Skeletal muscle satellite cell (primary cell): ENCODE results near the gene TRNP1.
"Not testable (repeated sequence)": the region's sequence is repeated elsewhere in the genome, so short reads cannot be mapped to it uniquely, and the experiment has no call there.

Source experiments
- H3K27me3 ChIP-seq: 2 replicates; pipeline ENCODE4 v1.7.0; 2013; ENCODE audit warnings: low read length; ENCODE audit not compliant: control insufficient read depth, insufficient read depth
- H3K36me3 ChIP-seq: 2 replicates; pipeline ENCODE4 v1.7.0; 2013; ENCODE audit warnings: mild to moderate bottlenecking, control low read depth, low read length; ENCODE audit not compliant: insufficient read depth
- H3K4me1 ChIP-seq: 2 replicates; pipeline ENCODE4 v1.7.0; 2013; ENCODE audit warnings: low read length; ENCODE audit not compliant: control insufficient read depth, insufficient read depth
- H3K4me2 ChIP-seq: 2 replicates; pipeline ENCODE4 v1.7.0; 2013; ENCODE audit warnings: mild to moderate bottlenecking, low read length
- H3K4me3 ChIP-seq: 2 replicates; pipeline ENCODE4 v1.7.0; 2013; ENCODE audit warnings: low read length
- H3K9ac ChIP-seq: 2 replicates; pipeline ENCODE4 v1.7.0; 2013; ENCODE audit warnings: mild to moderate bottlenecking, low read depth, low read length, moderate library complexity
- H3K9me3 ChIP-seq: replicated peaks from 2 replicates; pipeline ENCODE4 v1.7.0; 2013; ENCODE audit warnings: mild to moderate bottlenecking, control low read depth, low read length

TRNP1 gene

GRCh38 chr1:26976621-26977510 lies 16.6 kb upstream of the TRNP1 start:
- no peaks in the 10 kb centered on the region for H3K9me3 ChIP-seq
- peaks cover 5% of the 10 kb centered on the region for H3K4me1 ChIP-seq
- no peaks in the 10 kb centered on the region for H3K36me3 ChIP-seq
- H3K27me3 ChIP-seq = peaks cover 3% of the 10 kb centered on the region
- H3K9ac ChIP-seq = no peak overlapping the region
- no peak overlapping the region for H3K4me2 ChIP-seq
- no peak overlapping the region for H3K4me3 ChIP-seq

GRCh38 chr1:26978901-26979300 lies 14.6 kb upstream of the TRNP1 start:
- Histone ChIP-seq H3K4me2 (no peak overlapping the region), H3K4me3 (no peak overlapping the region), H3K27me3 (peaks cover 6% of the 10 kb centered on the region), H3K9me3 (no peaks in the 10 kb centered on the region), H3K4me1 (no peaks in the 10 kb centered on the region), H3K9ac (no peak overlapping the region), H3K36me3 (no peaks in the 10 kb centered on the region)

GRCh38 chr1:26981146-26981846 lies 12.2 kb upstream of the TRNP1 start:
- no peak overlapping the region for H3K4me2 ChIP-seq
- H3K4me1 ChIP-seq = no peaks in the 10 kb centered on the region
- no peak overlapping the region for H3K9ac ChIP-seq
- H3K4me3 ChIP-seq = no peak overlapping the region
- H3K9me3 ChIP-seq = no peaks in the 10 kb centered on the region
- H3K36me3 ChIP-seq = no peaks in the 10 kb centered on the region
- H3K27me3 ChIP-seq = peaks cover 22% of the 10 kb centered on the region

- no peak overlapping the region for H3K4me2 ChIP-seq
- H3K9me3 ChIP-seq = no peaks in the 10 kb centered on the region
- peaks cover 28% of the 10 kb centered on the region for H3K27me3 ChIP-seq
- no peak overlapping the region for H3K9ac ChIP-seq
- no peak overlapping the region for H3K4me3 ChIP-seq
- no peaks in the 10 kb centered on the region for H3K36me3 ChIP-seq
- H3K4me1 ChIP-seq = no peaks in the 10 kb centered on the region
These were observed 9.6 kb upstream of the TRNP1 start for GRCh38 chr1:26983863-26984262.

- Histone ChIP-seq H3K4me2 (no peak overlapping the region), H3K36me3 (no peaks in the 10 kb centered on the region), H3K9me3 (no peaks in the 10 kb centered on the region), H3K9ac (no peak overlapping the region), H3K27me3 (peaks cover 28% of the 10 kb centered on the region), H3K4me1 (no peaks in the 10 kb centered on the region), H3K4me3 (no peak overlapping the region)
These were observed 9.2 kb upstream of the TRNP1 start for GRCh38 chr1:26984291-26984690.

GRCh38 chr1:26986658-26987057 lies 6.8 kb upstream of the TRNP1 start:
- Histone ChIP-seq H3K4me2 (no peak overlapping the region), H3K9ac (no peak overlapping the region), H3K4me1 (peaks cover 14% of the 10 kb centered on the region), H3K4me3 (no peak overlapping the region), H3K27me3 (peaks cover 28% of the 10 kb centered on the region), H3K36me3 (no peaks in the 10 kb centered on the region), H3K9me3 (no peaks in the 10 kb centered on the region)

- not testable (repeated sequence) for H3K9me3 ChIP-seq, H3K9ac ChIP-seq, H3K36me3 ChIP-seq, H3K4me2 ChIP-seq, H3K4me3 ChIP-seq
- Histone ChIP-seq H3K27me3 (peaks cover 16% of the 10 kb centered on the region), H3K4me1 (peaks cover 27% of the 10 kb centered on the region)
These were observed 3.9 kb upstream of the TRNP1 start for GRCh38 chr1:26989403-26990109.

GRCh38 chr1:26991310-26992116 lies 2.0 kb upstream of the TRNP1 start:
- no peak overlapping the region for H3K9ac ChIP-seq

GRCh38 chr1:26994020-26994786 lies 711 bp downstream of the TRNP1 start:
- peak overlapping the region; percentile 86 for H3K4me3 ChIP-seq
- no peaks in the 10 kb centered on the region for H3K27me3 ChIP-seq
- H3K36me3 ChIP-seq = peaks cover 5% of the 10 kb centered on the region
- H3K9ac ChIP-seq = peak overlapping the region; percentile 79
- peak overlapping the region; percentile 89 for H3K4me2 ChIP-seq
- peaks cover 70% of the 10 kb centered on the region for H3K4me1 ChIP-seq
- no peaks in the 10 kb centered on the region for H3K9me3 ChIP-seq

More at GRCh38 chr1:26991310-26992116, 2.0 kb upstream of the TRNP1 start:
- Histone ChIP-seq H3K36me3 (peaks cover 5% of the 10 kb centered on the region), H3K4me2 (peak overlapping the region; percentile 41), H3K9me3 (no peaks in the 10 kb centered on the region), H3K4me3 (no peak overlapping the region), H3K4me1 (peaks cover 46% of the 10 kb centered on the region), H3K27me3 (peaks cover 7% of the 10 kb centered on the region)

- Histone ChIP-seq H3K4me1 (peaks cover 77% of the 10 kb centered on the region), H3K36me3 (peaks cover 5% of the 10 kb centered on the region), H3K9ac (peak overlapping the region; percentile 79)
These were observed 1.5 kb downstream of the TRNP1 start for GRCh38 chr1:26994787-26995517.

More at GRCh38 chr1:26994787-26995517, 1.5 kb downstream of the TRNP1 start:
- H3K27me3 ChIP-seq = no peaks in the 10 kb centered on the region
- peak overlapping the region; percentile 86 for H3K4me3 ChIP-seq
- peak overlapping the region; percentile 89 for H3K4me2 ChIP-seq
- no peaks in the 10 kb centered on the region for H3K9me3 ChIP-seq
